A673 (cell line): ENCODE results near the gene PAF1. TPM values are rescaled to one million over a fixed set of nuclear protein-coding genes. Genes with fewer than 3 reads are reported as not detected.

Experiments used
- BruUV-seq: library from RNA; stranded (reverse); fragments of 400-500 nt; replicated peaks from 2 replicates; lab custom pipeline; 2021; lab: Mats Ljungman, UMichigan
- CTCF ChIA-PET: fragments of 300-600 bp; sonication (Branson Sonifier 250); formaldehyde crosslinking; loops from one replicate; lab custom pipeline; 2022; ENCODE audit warnings: antibody characterized with exemption; lab: Charles Lee
- POLR2A ChIA-PET: fragments of 300-600 bp; sonication (Branson Sonifier 250); formaldehyde crosslinking; loops from one replicate; lab custom pipeline; 2022; ENCODE audit warnings: antibody characterized with exemption; ENCODE audit not compliant: low non-redundant PET; lab: Charles Lee
- DNase-seq: peaks from one replicate; pipeline ENCODE4 v3.0.0-alpha.2; 2015; ENCODE audit warnings: low spot score
- H3K27ac ChIP-seq: fragments of 200-600 bp; sonication (generic); 2 replicates; pipeline ENCODE4 v1.5.1; 2016; ENCODE audit warnings: mixed run types, low read depth, mild to moderate bottlenecking, mixed read lengths, antibody characterized with exemption, low read length; ENCODE audit not compliant: poor library complexity, severe bottlenecking
- H3K27me3 ChIP-seq: fragments of 200-600 bp; sonication (generic); replicated peaks from 2 replicates; pipeline ENCODE4 v1.6.1; 2017; ENCODE audit warnings: mixed run types, low read depth, mild to moderate bottlenecking, mixed read lengths, antibody characterized with exemption, low read length; ENCODE audit not compliant: insufficient read depth, poor library complexity
- H3K36me3 ChIP-seq: fragments of 200-600 bp; sonication (generic); 2 replicates; pipeline ENCODE4 v1.6.1; 2016; ENCODE audit warnings: mixed run types, mild to moderate bottlenecking, mixed read lengths, antibody characterized with exemption, low read length; ENCODE audit not compliant: insufficient read depth, poor library complexity, severe bottlenecking
- H3K4me1 ChIP-seq: fragments of 200-600 bp; sonication (generic); 2 replicates; pipeline ENCODE4 v1.6.1; 2017; ENCODE audit warnings: mixed run types, mild to moderate bottlenecking, mixed read lengths, antibody characterized with exemption, low read length; ENCODE audit not compliant: insufficient read depth, poor library complexity, severe bottlenecking
- H3K4me3 ChIP-seq: fragments of 200-600 bp; sonication (generic); 2 replicates; pipeline ENCODE4 v1.5.1; 2016; ENCODE audit warnings: low read depth, mixed run types, mild to moderate bottlenecking, mixed read lengths, low read length; ENCODE audit not compliant: poor library complexity, severe bottlenecking
- H3K9me3 ChIP-seq: fragments of 200-600 bp; sonication (generic); 2 replicates; pipeline ENCODE4 v1.6.1; 2016; ENCODE audit warnings: mixed run types, low read depth, mild to moderate bottlenecking, mixed read lengths, antibody characterized with exemption, low read length; ENCODE audit not compliant: poor library complexity, severe bottlenecking
- EZH2 ChIP-seq: fragments of 200-600 bp; sonication (generic); IDR thresholded peaks from 2 replicates; pipeline ENCODE4 v1.6.1; 2017; ENCODE audit warnings: borderline replicate concordance, low read depth, mild to moderate bottlenecking, mixed read lengths, antibody characterized with exemption, low read length; ENCODE audit not compliant: poor library complexity, severe bottlenecking
- intact Hi-C: fragments of 100-400 bp; cut with micrococcal nuclease; formaldehyde crosslinking; loops from one replicate; pipeline ENCODE4 v1.10.0; 2022; ENCODE audit not compliant: unreplicated experiment
- total RNA-seq: library from RNA; stranded (reverse); gene quantifications from 2 replicates; pipeline ENCODE4 v1.2.3, GENCODE V29; 2021
- TF ChIP-seq, protein P1 (sequence below): fragments of 300-800, 200-600 bp; sonication (generic); conservative IDR thresholded peaks from 2 replicates; pipeline ENCODE4 v1.5.1; 2017; ENCODE audit warnings: low read depth, mild to moderate bottlenecking, antibody characterized with exemption, low read length, moderate library complexity, mixed read lengths

The PAF1 gene
- total RNA-seq, 1 experiment from 2014 or later: 70.2 TPM

GRCh38 chr19:39350156-39350555 lies 40.8 kb downstream of the PAF1 start:
- no peak overlapping the region for H3K4me3 ChIP-seq
- TF ChIP-seq, protein P1, sequence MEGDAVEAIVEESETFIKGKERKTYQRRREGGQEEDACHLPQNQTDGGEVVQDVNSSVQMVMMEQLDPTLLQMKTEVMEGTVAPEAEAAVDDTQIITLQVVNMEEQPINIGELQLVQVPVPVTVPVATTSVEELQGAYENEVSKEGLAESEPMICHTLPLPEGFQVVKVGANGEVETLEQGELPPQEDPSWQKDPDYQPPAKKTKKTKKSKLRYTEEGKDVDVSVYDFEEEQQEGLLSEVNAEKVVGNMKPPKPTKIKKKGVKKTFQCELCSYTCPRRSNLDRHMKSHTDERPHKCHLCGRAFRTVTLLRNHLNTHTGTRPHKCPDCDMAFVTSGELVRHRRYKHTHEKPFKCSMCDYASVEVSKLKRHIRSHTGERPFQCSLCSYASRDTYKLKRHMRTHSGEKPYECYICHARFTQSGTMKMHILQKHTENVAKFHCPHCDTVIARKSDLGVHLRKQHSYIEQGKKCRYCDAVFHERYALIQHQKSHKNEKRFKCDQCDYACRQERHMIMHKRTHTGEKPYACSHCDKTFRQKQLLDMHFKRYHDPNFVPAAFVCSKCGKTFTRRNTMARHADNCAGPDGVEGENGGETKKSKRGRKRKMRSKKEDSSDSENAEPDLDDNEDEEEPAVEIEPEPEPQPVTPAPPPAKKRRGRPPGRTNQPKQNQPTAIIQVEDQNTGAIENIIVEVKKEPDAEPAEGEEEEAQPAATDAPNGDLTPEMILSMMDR: no peak
- TF ChIP-seq EZH2: no peak
- intact Hi-C loops: no loop called here
- ChIA-PET CTCF (interaction anchor here (0.6 kb wide), 1 partner anchor 1444 kb away, joined by 6 read pairs; the partner anchor contains the start of gene WDR87), POLR2A (no interaction called here)
- H3K36me3 ChIP-seq: peaks cover 42% of the 10 kb centered on the region
- H3K27me3 ChIP-seq: no peaks in the 10 kb centered on the region
- no TSS peak for BruUV-seq
- no peak overlapping the region for H3K27ac ChIP-seq
- no peaks in the 10 kb centered on the region for H3K9me3 ChIP-seq
- H3K4me1 ChIP-seq: peaks cover 23% of the 10 kb centered on the region
- DNase-seq: no peak

- no peak overlapping the region for H3K27ac ChIP-seq
- H3K9me3 ChIP-seq: no peaks in the 10 kb centered on the region
- ChIA-PET CTCF (no interaction called here), POLR2A (no interaction called here)
- DNase-seq: no peak
- peaks cover 34% of the 10 kb centered on the region for H3K36me3 ChIP-seq
- no peak for TF ChIP-seq EZH2
- TF ChIP-seq, protein P1: no peak
- no peak overlapping the region for H3K4me3 ChIP-seq
- no TSS peak for BruUV-seq
- H3K4me1 ChIP-seq: peaks cover 31% of the 10 kb centered on the region
- H3K27me3 ChIP-seq: no peaks in the 10 kb centered on the region
- intact Hi-C loops: no loop called here
These were observed 41.6 kb downstream of the PAF1 start for GRCh38 chr19:39349326-39349725.

- ChIA-PET CTCF (no interaction called here), POLR2A (no interaction called here)
- TF ChIP-seq, protein P1: no peak
- TF ChIP-seq EZH2: no peak
- DNase-seq: peak; percentile 35
- peak overlapping the region; percentile 60 for H3K27ac ChIP-seq
- H3K9me3 ChIP-seq: no peaks in the 10 kb centered on the region
- H3K4me3 ChIP-seq: no peak overlapping the region
- H3K27me3 ChIP-seq: no peaks in the 10 kb centered on the region
- peaks cover 42% of the 10 kb centered on the region for H3K4me1 ChIP-seq
- BruUV-seq: no TSS peak
- intact Hi-C loops: no loop called here
- peaks cover 20% of the 10 kb centered on the region for H3K36me3 ChIP-seq
These were observed 43.4 kb downstream of the PAF1 start for GRCh38 chr19:39347332-39348164.
